Panc1 (cell line): ENCODE data around the gene IL17REL. TPM values are rescaled to one million over a fixed set of nuclear protein-coding genes. Genes with fewer than 3 reads are reported as not detected.

Experiments
- ATAC-seq: fragments of 200-7000 bp; cut with Tn5 transposase; 2 replicates; pipeline ENCODE4 v1.9.1; 2020; ENCODE audit warnings: mild to moderate bottlenecking, moderate library complexity
- BruUV-seq: library from RNA; stranded (reverse); fragments of 400-500 nt; replicated peaks from 2 replicates; lab custom pipeline; 2021; lab: Mats Ljungman, UMichigan
- CTCF ChIA-PET: fragments of 300-600 bp; sonication (Branson Sonifier 250); formaldehyde crosslinking; loops from one replicate; lab custom pipeline; 2022; ENCODE audit warnings: antibody characterized with exemption; lab: Charles Lee
- POLR2A ChIA-PET: fragments of 300-600 bp; sonication (Branson Sonifier 250); formaldehyde crosslinking; loops from one replicate; lab custom pipeline; 2022; ENCODE audit warnings: antibody characterized with exemption; lab: Charles Lee
- DNase-seq: peaks from one replicate; pipeline ENCODE4 v3.0.0-alpha.2; 2010; ENCODE audit warnings: low read depth, low spot score
- H3K27ac ChIP-seq: 2 replicates; pipeline ENCODE4 v1.5.1; 2011; ENCODE audit warnings: mild to moderate bottlenecking, low read length, inconsistent platforms
- H3K27me3 ChIP-seq: fragments of 200-500 bp; sonication (Bioruptor generic); 2 replicates; pipeline ENCODE4 v1.6.0; 2014; ENCODE audit warnings: low read length, inconsistent platforms; ENCODE audit not compliant: control insufficient read depth, insufficient read depth
- H3K36me3 ChIP-seq: fragments of 200-500 bp; sonication (Bioruptor generic); 2 replicates; pipeline ENCODE4 v1.5.1; 2014; ENCODE audit warnings: inconsistent platforms, mild to moderate bottlenecking, low read length, moderate library complexity; ENCODE audit not compliant: control insufficient read depth, insufficient read depth
- H3K4me1 ChIP-seq: 2 replicates; pipeline ENCODE4 v1.5.1; 2011; ENCODE audit warnings: inconsistent platforms, mild to moderate bottlenecking, low read length, moderate library complexity; ENCODE audit not compliant: control insufficient read depth, insufficient read depth
- H3K4me3 ChIP-seq, 2 experiments: 2 replicates each; pipeline ENCODE4 v1.5.1; 2011 to 2012; ENCODE audit warnings: low read depth in 2 of 2, low read length in 2 of 2, mild to moderate bottlenecking in 2 of 2, inconsistent platforms in 1 of 2, moderate library complexity in 1 of 2
- H3K9me3 ChIP-seq: fragments of 200-500 bp; sonication (Bioruptor generic); 2 replicates; pipeline ENCODE4 v1.5.1; 2014; ENCODE audit warnings: low read depth, mild to moderate bottlenecking, inconsistent platforms, low read length, moderate library complexity; ENCODE audit not compliant: control insufficient read depth, insufficient read depth
- SIN3A ChIP-seq: IDR thresholded peaks from 2 replicates; pipeline ENCODE4 v1.6.1; 2012; ENCODE audit warnings: low read depth, mild to moderate bottlenecking, low read length, moderate library complexity, borderline replicate concordance; ENCODE audit not compliant: insufficient read depth
- TCF7L2 ChIP-seq: IDR thresholded peaks from 2 replicates; pipeline ENCODE4 v1.6.1; 2011; ENCODE audit warnings: mild to moderate bottlenecking, low read depth, low read length, inconsistent platforms
- in situ Hi-C: cut with HindIII; loops from 2 replicates; pipeline ENCODE4 v1.10.0; 2016; ENCODE audit warnings: low sequenced_read_pairs, low pct_unique_long_range_greater_than_20kb
- intact Hi-C: fragments of 100-400 bp; cut with micrococcal nuclease; formaldehyde crosslinking; loops from one replicate; pipeline ENCODE4 v1.10.0; 2022; ENCODE audit not compliant: unreplicated experiment
- total RNA-seq: library from RNA; stranded (reverse); gene quantifications from one replicate; pipeline ENCODE4 v1.2.1, GENCODE V29; 2021; ENCODE audit not compliant: unreplicated experiment
- TF ChIP-seq, protein P1 (sequence below): fragments of 450-650 bp; IDR thresholded peaks from 2 replicates; pipeline ENCODE4 v1.5.1; 2017; ENCODE audit warnings: mild to moderate bottlenecking
- TF ChIP-seq, protein P2 (sequence below), 2 experiments: IDR thresholded peaks; 2 replicates each; pipeline ENCODE4 v1.6.1; 2011 to 2012; ENCODE audit warnings: low read depth in 2 of 2, control low read depth in 1 of 2, low read length in 1 of 2, mild to moderate bottlenecking in 1 of 2, moderate library complexity in 1 of 2; ENCODE audit not compliant: insufficient read depth in 1 of 2

IL17REL gene
- total RNA-seq, 1 experiment from 2014 or later, result 0.82 TPM

DNA sequence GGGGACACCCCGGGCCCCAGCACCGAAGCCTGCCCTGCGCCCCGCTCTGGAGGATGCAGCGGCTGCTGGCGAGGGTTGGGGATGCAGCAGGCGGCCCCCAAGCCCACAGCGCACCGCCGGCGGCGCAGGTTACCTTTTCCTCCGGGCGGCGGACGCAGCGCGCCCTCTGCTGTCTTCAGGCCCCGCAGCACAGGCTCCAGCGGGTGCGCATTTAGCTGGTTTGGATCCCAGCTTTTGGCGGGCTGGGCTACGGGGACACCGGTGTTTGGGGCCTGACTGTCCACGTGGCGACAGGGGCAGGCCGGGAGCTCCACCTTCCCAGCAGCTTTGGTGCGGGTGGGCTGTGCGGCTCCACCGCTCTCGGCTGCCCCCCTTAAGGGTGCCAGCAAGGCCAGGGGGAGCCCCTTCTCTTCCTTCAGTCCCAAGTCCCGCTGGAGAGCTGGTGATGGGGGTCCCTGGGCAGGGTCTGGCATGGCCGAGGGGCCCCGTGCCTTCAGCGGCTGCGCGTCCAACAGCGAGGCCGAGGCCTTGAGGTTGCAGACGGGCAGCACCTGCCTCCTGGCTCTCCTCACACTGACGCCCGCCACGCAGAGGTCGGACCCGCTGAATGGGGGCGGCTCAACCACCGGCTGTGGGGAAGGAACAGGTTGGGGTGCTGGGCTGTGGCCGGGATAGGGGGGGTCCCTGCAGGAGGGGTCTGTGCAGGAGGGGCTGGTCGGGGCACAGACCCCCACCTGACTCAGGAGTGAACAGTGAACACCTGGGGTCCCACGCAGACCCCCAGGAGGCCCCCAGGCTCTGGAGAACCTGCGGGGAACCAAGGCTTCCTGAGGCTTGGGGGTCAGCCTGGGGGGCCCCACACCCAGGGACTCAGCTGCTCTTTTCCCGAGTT, 18.0 kb upstream of the IL17REL start:
- Histone ChIP-seq H3K27ac (no peak overlapping the region), H3K4me3 (peak overlapping the region; percentile 18 to 24; a peak in 3 of 4 replicates), H3K27me3 (no peaks in the 10 kb centered on the region), H3K9me3 (no peaks in the 10 kb centered on the region), H3K4me1 (peaks cover 9% of the 10 kb centered on the region), H3K36me3 (no peaks in the 10 kb centered on the region)
- ChIA-PET CTCF (interaction anchor here (0.6 to 2.6 kb wide), 10 partner anchors 36 to 230 kb away, joined by 3 to 16 read pairs (median 3); no protein-coding TSS in a partner anchor), POLR2A (interaction anchor here (0.6 kb wide), 1 partner anchor 208 kb away, joined by 3 read pairs; no protein-coding TSS in a partner anchor)
- TF ChIP-seq, protein P1, sequence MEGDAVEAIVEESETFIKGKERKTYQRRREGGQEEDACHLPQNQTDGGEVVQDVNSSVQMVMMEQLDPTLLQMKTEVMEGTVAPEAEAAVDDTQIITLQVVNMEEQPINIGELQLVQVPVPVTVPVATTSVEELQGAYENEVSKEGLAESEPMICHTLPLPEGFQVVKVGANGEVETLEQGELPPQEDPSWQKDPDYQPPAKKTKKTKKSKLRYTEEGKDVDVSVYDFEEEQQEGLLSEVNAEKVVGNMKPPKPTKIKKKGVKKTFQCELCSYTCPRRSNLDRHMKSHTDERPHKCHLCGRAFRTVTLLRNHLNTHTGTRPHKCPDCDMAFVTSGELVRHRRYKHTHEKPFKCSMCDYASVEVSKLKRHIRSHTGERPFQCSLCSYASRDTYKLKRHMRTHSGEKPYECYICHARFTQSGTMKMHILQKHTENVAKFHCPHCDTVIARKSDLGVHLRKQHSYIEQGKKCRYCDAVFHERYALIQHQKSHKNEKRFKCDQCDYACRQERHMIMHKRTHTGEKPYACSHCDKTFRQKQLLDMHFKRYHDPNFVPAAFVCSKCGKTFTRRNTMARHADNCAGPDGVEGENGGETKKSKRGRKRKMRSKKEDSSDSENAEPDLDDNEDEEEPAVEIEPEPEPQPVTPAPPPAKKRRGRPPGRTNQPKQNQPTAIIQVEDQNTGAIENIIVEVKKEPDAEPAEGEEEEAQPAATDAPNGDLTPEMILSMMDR, result peak; percentile 96
- TF ChIP-seq SIN3A, result no peak
- no TSS peak for BruUV-seq
- peak; percentile 85 for ATAC-seq
- intact Hi-C loops (no loop called here), in situ Hi-C loops (no loop called here)
- no peak for DNase-seq

- no peaks in the 10 kb centered on the region for H3K9me3 ChIP-seq
- H3K27me3 ChIP-seq, result no peaks in the 10 kb centered on the region
- peaks cover 9% of the 10 kb centered on the region for H3K4me1 ChIP-seq
- no peak for DNase-seq
- intact Hi-C loops (loop anchor here (5.0 kb wide), 2 partner anchors 36 to 101 kb away; no protein-coding TSS in a partner anchor), in situ Hi-C loops (no loop called here)
- peak overlapping the region in 1 of 2 experiments; percentile 18; a peak in 1 of 4 replicates for H3K4me3 ChIP-seq
- TF ChIP-seq TCF7L2 (peak; percentile 96), SIN3A (no peak)
- TF ChIP-seq, protein P2, sequence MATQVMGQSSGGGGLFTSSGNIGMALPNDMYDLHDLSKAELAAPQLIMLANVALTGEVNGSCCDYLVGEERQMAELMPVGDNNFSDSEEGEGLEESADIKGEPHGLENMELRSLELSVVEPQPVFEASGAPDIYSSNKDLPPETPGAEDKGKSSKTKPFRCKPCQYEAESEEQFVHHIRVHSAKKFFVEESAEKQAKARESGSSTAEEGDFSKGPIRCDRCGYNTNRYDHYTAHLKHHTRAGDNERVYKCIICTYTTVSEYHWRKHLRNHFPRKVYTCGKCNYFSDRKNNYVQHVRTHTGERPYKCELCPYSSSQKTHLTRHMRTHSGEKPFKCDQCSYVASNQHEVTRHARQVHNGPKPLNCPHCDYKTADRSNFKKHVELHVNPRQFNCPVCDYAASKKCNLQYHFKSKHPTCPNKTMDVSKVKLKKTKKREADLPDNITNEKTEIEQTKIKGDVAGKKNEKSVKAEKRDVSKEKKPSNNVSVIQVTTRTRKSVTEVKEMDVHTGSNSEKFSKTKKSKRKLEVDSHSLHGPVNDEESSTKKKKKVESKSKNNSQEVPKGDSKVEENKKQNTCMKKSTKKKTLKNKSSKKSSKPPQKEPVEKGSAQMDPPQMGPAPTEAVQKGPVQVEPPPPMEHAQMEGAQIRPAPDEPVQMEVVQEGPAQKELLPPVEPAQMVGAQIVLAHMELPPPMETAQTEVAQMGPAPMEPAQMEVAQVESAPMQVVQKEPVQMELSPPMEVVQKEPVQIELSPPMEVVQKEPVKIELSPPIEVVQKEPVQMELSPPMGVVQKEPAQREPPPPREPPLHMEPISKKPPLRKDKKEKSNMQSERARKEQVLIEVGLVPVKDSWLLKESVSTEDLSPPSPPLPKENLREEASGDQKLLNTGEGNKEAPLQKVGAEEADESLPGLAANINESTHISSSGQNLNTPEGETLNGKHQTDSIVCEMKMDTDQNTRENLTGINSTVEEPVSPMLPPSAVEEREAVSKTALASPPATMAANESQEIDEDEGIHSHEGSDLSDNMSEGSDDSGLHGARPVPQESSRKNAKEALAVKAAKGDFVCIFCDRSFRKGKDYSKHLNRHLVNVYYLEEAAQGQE (IDR thresholded peaks at IDR 0.05; ENCODE audit: insufficient read depth in 1 of 2, low read depth in 2 of 2, low read length in 1 of 2), result no peak
- POLR2A ChIA-PET, result interaction anchor here (0.7 kb wide), 1 partner anchor 62 kb away, joined by 3 read pairs; no protein-coding TSS in a partner anchor
- ATAC-seq, result peak; percentile 79
- H3K36me3 ChIP-seq, result no peaks in the 10 kb centered on the region
- CTCF ChIA-PET, result interaction anchor here (0.5 to 1.7 kb wide), 5 partner anchors 11 to 162 kb away, joined by 3 to 11 read pairs (median 5); no protein-coding TSS in a partner anchor
- peak overlapping the region; percentile 54 for H3K27ac ChIP-seq
- no TSS peak for BruUV-seq
Measured at GRCh38 chr22:50027639-50028537, 15.3 kb upstream of the IL17REL start.
